Measurements from ENCODE around the gene ELL3. TPM values are rescaled to one million over a fixed set of nuclear protein-coding genes. Genes with fewer than 3 reads are reported as not detected.

ELL3 gene
- total and polyA plus RNA-seq, 2 experiments from 2014 or later: 1.4 to 5.2 TPM

GRCh38 chr15:43795997-43796396 lies 19.2 kb upstream of the ELL3 start:
- Histone ChIP-seq H3F3A (ENCODE audit: insufficient read depth) (peaks cover 73% of the 10 kb centered on the region), H3K9ac (no peak overlapping the region), H3K9me2 (ENCODE audit: insufficient read depth) (no peaks in the 10 kb centered on the region), H3K9me3 (ENCODE audit: low read depth) (no peaks in the 10 kb centered on the region), H3K79me2 (ENCODE audit: insufficient read depth) (peaks cover 44% of the 10 kb centered on the region), H4K20me1 (ENCODE audit: insufficient read depth) (peaks cover 5% of the 10 kb centered on the region; the same call in 1 of the 2 replicates), H3K36me3 (ENCODE audit: low read depth) (peaks cover 19% of the 10 kb centered on the region), H3K4me2 (ENCODE audit: unreplicated experiment) (no peak overlapping the region), H3K4me1 (ENCODE audit: insufficient read depth) (peaks cover 49% of the 10 kb centered on the region), H3K4me3 (no peak overlapping the region), H2AFZ (no peak overlapping the region), H3K27me3 (replicated peaks; ENCODE audit: insufficient read depth) (no peaks in the 10 kb centered on the region), H3K27ac (peak overlapping the region; percentile 99)
- in situ Hi-C loops (cut with MboI): no loop called here
- TF ChIP-seq EZH2 (IDR thresholded peaks at IDR 0.05; ENCODE audit: insufficient read depth, poor library complexity, severe bottlenecking) (no peak), EZH2phosphoT487 (IDR thresholded peaks at IDR 0.05; ENCODE audit: insufficient read depth, low read depth) (no peak)
- no peak for DNase-seq

- Histone ChIP-seq H3K4me1 (ENCODE audit: insufficient read depth) (peaks cover 48% of the 10 kb centered on the region), H3K9me2 (ENCODE audit: insufficient read depth) (no peaks in the 10 kb centered on the region), H3K27me3 (replicated peaks; ENCODE audit: insufficient read depth) (no peaks in the 10 kb centered on the region), H3K4me2 (ENCODE audit: unreplicated experiment) (peak overlapping the region; percentile 85), H3K9me3 (ENCODE audit: low read depth) (no peaks in the 10 kb centered on the region), H3F3A (ENCODE audit: insufficient read depth) (peaks cover 67% of the 10 kb centered on the region), H3K79me2 (ENCODE audit: insufficient read depth) (peaks cover 39% of the 10 kb centered on the region), H3K9ac (no peak overlapping the region; the same call in 1 of the 2 replicates), H3K4me3 (no peak overlapping the region), H3K27ac (peak overlapping the region; percentile 99), H3K36me3 (ENCODE audit: low read depth) (peaks cover 19% of the 10 kb centered on the region), H2AFZ (no peak overlapping the region), H4K20me1 (ENCODE audit: insufficient read depth) (peaks cover 5% of the 10 kb centered on the region; the same call in 1 of the 2 replicates)
- in situ Hi-C loops (cut with MboI): no loop called here
- 98 to 100% methylated on average over 2 of the region's 2 CpGs for WGBS, 2 experiments (ENCODE audit: low coverage in 1 of 2, low lambda C conversion rate in 2 of 2, missing lambda C conversion rate in 2 of 2)
- no peak for DNase-seq
- TF ChIP-seq EZH2 (IDR thresholded peaks at IDR 0.05; ENCODE audit: insufficient read depth, poor library complexity, severe bottlenecking) (no peak), EZH2phosphoT487 (IDR thresholded peaks at IDR 0.05; ENCODE audit: insufficient read depth, low read depth) (no peak)
Measured at GRCh38 chr15:43795197-43795596, 18.4 kb upstream of the ELL3 start.

- H3K4me3 ChIP-seq: peak overlapping the region; percentile 94
Measured at GRCh38 chr15:43794269-43795037, 17.7 kb upstream of the ELL3 start.

GRCh38 chr15:43793647-43794046 lies 16.9 kb upstream of the ELL3 start:
- H3K36me3 ChIP-seq (ENCODE audit: low read depth): peaks cover 19% of the 10 kb centered on the region
- H3K27me3 ChIP-seq (replicated peaks; ENCODE audit: insufficient read depth): no peaks in the 10 kb centered on the region
- H3K27ac ChIP-seq: peak overlapping the region; percentile 99
- H3K4me1 ChIP-seq (ENCODE audit: insufficient read depth): peaks cover 45% of the 10 kb centered on the region
- 54 to 56% methylated on average over 10 of the region's 10 CpGs for WGBS, 2 experiments (ENCODE audit: low coverage in 1 of 2, low lambda C conversion rate in 2 of 2, missing lambda C conversion rate in 2 of 2)
- no peaks in the 10 kb centered on the region for H3K9me3 ChIP-seq (ENCODE audit: low read depth)
- H3K9me2 ChIP-seq (ENCODE audit: insufficient read depth): no peaks in the 10 kb centered on the region
- H2AFZ ChIP-seq: no peak overlapping the region
- peak overlapping the region; percentile 100 for H3K9ac ChIP-seq
- H3F3A ChIP-seq (ENCODE audit: insufficient read depth): peaks cover 53% of the 10 kb centered on the region
- in situ Hi-C loops (cut with MboI): no loop called here
- DNase-seq: no peak
- TF ChIP-seq EZH2phosphoT487 (IDR thresholded peaks at IDR 0.05; ENCODE audit: insufficient read depth, low read depth) (no peak), EZH2 (IDR thresholded peaks at IDR 0.05; ENCODE audit: insufficient read depth, poor library complexity, severe bottlenecking) (no peak)
- H3K79me2 ChIP-seq (ENCODE audit: insufficient read depth): peaks cover 39% of the 10 kb centered on the region
- peaks cover 5% of the 10 kb centered on the region; the same call in 1 of the 2 replicates for H4K20me1 ChIP-seq (ENCODE audit: insufficient read depth)
- H3K4me3 ChIP-seq: peak overlapping the region; percentile 94
- H3K4me2 ChIP-seq (ENCODE audit: unreplicated experiment): peak overlapping the region; percentile 85

More at GRCh38 chr15:43794269-43795037, 17.7 kb upstream of the ELL3 start:
- peaks cover 39% of the 10 kb centered on the region for H3K79me2 ChIP-seq (ENCODE audit: insufficient read depth)
- TF ChIP-seq EZH2phosphoT487 (IDR thresholded peaks at IDR 0.05; ENCODE audit: insufficient read depth, low read depth) (no peak), EZH2 (IDR thresholded peaks at IDR 0.05; ENCODE audit: insufficient read depth, poor library complexity, severe bottlenecking) (no peak)
- H3K36me3 ChIP-seq (ENCODE audit: low read depth): peaks cover 19% of the 10 kb centered on the region
- H3K27me3 ChIP-seq (replicated peaks; ENCODE audit: insufficient read depth): no peaks in the 10 kb centered on the region
- peaks cover 60% of the 10 kb centered on the region for H3F3A ChIP-seq (ENCODE audit: insufficient read depth)
- H4K20me1 ChIP-seq (ENCODE audit: insufficient read depth): peaks cover 5% of the 10 kb centered on the region; the same call in 1 of the 2 replicates
- H3K4me1 ChIP-seq (ENCODE audit: insufficient read depth): peaks cover 45% of the 10 kb centered on the region
- peak; percentile 86 for DNase-seq
- H3K27ac ChIP-seq: peak overlapping the region; percentile 99
- 28 to 31% methylated on average over 9 of the region's 9 CpGs for WGBS, 2 experiments (ENCODE audit: low coverage in 1 of 2, low lambda C conversion rate in 2 of 2, missing lambda C conversion rate in 2 of 2)
- no peak overlapping the region for H2AFZ ChIP-seq
- no peaks in the 10 kb centered on the region for H3K9me2 ChIP-seq (ENCODE audit: insufficient read depth)
- peak overlapping the region; percentile 85 for H3K4me2 ChIP-seq (ENCODE audit: unreplicated experiment)
- no peaks in the 10 kb centered on the region for H3K9me3 ChIP-seq (ENCODE audit: low read depth)
- in situ Hi-C loops (cut with MboI): no loop called here
- peak overlapping the region; percentile 100 for H3K9ac ChIP-seq

All from GM23248 (cell line).